T-helper 17 cell (primary cell): ENCODE measurements around the gene PUDP. TPM values are rescaled to one million over a fixed set of nuclear protein-coding genes. Genes with fewer than 3 reads are reported as not detected.
"Not testable (repeated sequence)": the region's sequence is repeated elsewhere in the genome, so short reads cannot be mapped to it uniquely, and the experiment has no call there.

Experiments
- ATAC-seq: fragments of 150-1000 bp; cut with Tn5 transposase; 2 replicates; pipeline ENCODE4 v1.10.0; 2021; ENCODE audit warnings: mild to moderate bottlenecking, moderate library complexity
- DNase-seq, 3 donors: peaks; one replicate each; pipeline versions ENCODE4 v3.0.0 to v3.0.0-alpha.2; 2020 to 2021
- H3K9me3 ChIP-seq: one replicate; pipeline ENCODE4 v1.7.0; 2013; ENCODE audit warnings: low read length, mild to moderate bottlenecking; ENCODE audit not compliant: control insufficient read depth, poor library complexity, severe bottlenecking
- H3K27ac Mint-ChIP-seq: one replicate; pipeline ENCODE4 v1.8.0; 2022; ENCODE audit warnings: mild to moderate bottlenecking, moderate library complexity, mixed read lengths
- H3K27me3 Mint-ChIP-seq: one replicate; pipeline ENCODE4 v1.8.0; 2022; ENCODE audit warnings: mixed read lengths
- H3K36me3 Mint-ChIP-seq: one replicate; pipeline ENCODE4 v1.8.0; 2022; ENCODE audit warnings: low read depth, mixed read lengths
- H3K4me1 Mint-ChIP-seq: one replicate; pipeline ENCODE4 v1.8.0; 2022; ENCODE audit warnings: mild to moderate bottlenecking, mixed read lengths
- H3K4me3 Mint-ChIP-seq: one replicate; pipeline ENCODE4 v1.8.0; 2022; ENCODE audit warnings: mild to moderate bottlenecking, moderate library complexity, mixed read lengths
- total RNA-seq, 4 donors: library from RNA in 2 of 4; stranded (reverse) in 2 of 4; gene quantifications; one replicate each; pipeline ENCODE4 v1.2.3 and lab custom pipeline; 2022 to 2026

The PUDP gene
- total RNA-seq = 1 to 10 TPM; 7.4 to 8.4 TPM
- 4.5 to 8.6 reads per million in 2 donors for total RNA-seq (lab: John Stamatoyannopoulos, UW)

GRCh38 chrX:7147978-7148854 is at the start of gene PUDP:
Gene PUDP (minus strand): TSS chrX:7148153. CDS start chrX:7148113, 40 bp downstream.
- Mint-ChIP-seq H3K27ac (peak within 1 kb of the TSS; percentile 89), H3K4me3 (peak within 1 kb of the TSS; percentile 85), H3K4me1 (peaks cover 5% of the 10 kb centered on the region), H3K27me3 (no peaks in the 10 kb centered on the region), H3K36me3 (no peaks in the 10 kb centered on the region)
- H3K9me3 ChIP-seq = no peaks in the 10 kb centered on the region
- ATAC-seq (peak; percentile 86), DNase-seq (peak; percentile 75 to 82 (median 81))

- no peak overlapping the region for H3K4me3 Mint-ChIP-seq
- H3K27me3 Mint-ChIP-seq = no peaks in the 10 kb centered on the region
- H3K4me1 Mint-ChIP-seq = no peaks in the 10 kb centered on the region
- ATAC-seq (no peak), DNase-seq (no peak)
- H3K36me3 Mint-ChIP-seq = no peaks in the 10 kb centered on the region
- H3K27ac Mint-ChIP-seq = no peak overlapping the region
- H3K9me3 ChIP-seq = no peaks in the 10 kb centered on the region
Measured at GRCh38 chrX:7194606-7195005, 46.7 kb upstream of the PUDP start.

- no peak for ATAC-seq
- Mint-ChIP-seq H3K4me1 (peaks cover 2% of the 10 kb centered on the region), H3K27ac (no peak overlapping the region), H3K27me3 (no peaks in the 10 kb centered on the region), H3K36me3 (no peaks in the 10 kb centered on the region), H3K4me3 (no peak overlapping the region)
- DNase-seq = no peak
- no peaks in the 10 kb centered on the region for H3K9me3 ChIP-seq
Measured at GRCh38 chrX:7192871-7193270, 44.9 kb upstream of the PUDP start.

- Mint-ChIP-seq H3K4me1 (peaks cover 2% of the 10 kb centered on the region), H3K4me3 (no peak overlapping the region), H3K27me3 (no peaks in the 10 kb centered on the region), H3K36me3 (no peaks in the 10 kb centered on the region), H3K27ac (no peak overlapping the region)
- no peak for ATAC-seq
- H3K9me3 ChIP-seq = no peaks in the 10 kb centered on the region
- DNase-seq = no peak
Measured at GRCh38 chrX:7191681-7192110, 43.7 kb upstream of the PUDP start.

- H3K4me1 Mint-ChIP-seq = peaks cover 2% of the 10 kb centered on the region
- no peak for ATAC-seq
- no peak overlapping the region for H3K27ac Mint-ChIP-seq
- H3K9me3 ChIP-seq = no peaks in the 10 kb centered on the region
- no peak for DNase-seq
- H3K36me3 Mint-ChIP-seq = no peaks in the 10 kb centered on the region
- H3K4me3 Mint-ChIP-seq = no peak overlapping the region
- no peaks in the 10 kb centered on the region for H3K27me3 Mint-ChIP-seq
Measured at GRCh38 chrX:7190157-7190556, 42.2 kb upstream of the PUDP start.

- Mint-ChIP-seq H3K4me1 (peaks cover 2% of the 10 kb centered on the region), H3K4me3 (no peak overlapping the region), H3K36me3 (no peaks in the 10 kb centered on the region), H3K27me3 (no peaks in the 10 kb centered on the region), H3K27ac (no peak overlapping the region)
- H3K9me3 ChIP-seq = no peaks in the 10 kb centered on the region
- DNase-seq = no peak
- ATAC-seq = no peak
Measured at GRCh38 chrX:7188672-7189071, 40.7 kb upstream of the PUDP start.

- Mint-ChIP-seq H3K4me1 (peaks cover 2% of the 10 kb centered on the region), H3K36me3 (no peaks in the 10 kb centered on the region), H3K27me3 (no peaks in the 10 kb centered on the region), H3K4me3 (no peak overlapping the region), H3K27ac (no peak overlapping the region)
- DNase-seq (no peak), ATAC-seq (no peak)
- no peaks in the 10 kb centered on the region for H3K9me3 ChIP-seq
Measured at GRCh38 chrX:7184816-7185215, 36.9 kb upstream of the PUDP start.

GRCh38 chrX:7179446-7179845 is 31.5 kb upstream of the PUDP start:
- Mint-ChIP-seq H3K4me1 (no peaks in the 10 kb centered on the region), H3K36me3 (no peaks in the 10 kb centered on the region), H3K27ac (no peak overlapping the region), H3K4me3 (no peak overlapping the region), H3K27me3 (no peaks in the 10 kb centered on the region)
- ATAC-seq = no peak
- no peak for DNase-seq
- H3K9me3 ChIP-seq = no peaks in the 10 kb centered on the region

GRCh38 chrX:7178859-7179258 is 30.9 kb upstream of the PUDP start:
- not testable (repeated sequence) for H3K9me3 ChIP-seq, ATAC-seq, DNase-seq, H3K4me3 Mint-ChIP-seq, H3K27me3 Mint-ChIP-seq, H3K36me3 Mint-ChIP-seq, H3K4me1 Mint-ChIP-seq, H3K27ac Mint-ChIP-seq

- no peak overlapping the region for H3K4me3 Mint-ChIP-seq
- no peaks in the 10 kb centered on the region for H3K36me3 Mint-ChIP-seq
- H3K27ac Mint-ChIP-seq = no peak overlapping the region
- no peaks in the 10 kb centered on the region for H3K9me3 ChIP-seq
- ATAC-seq = no peak
- H3K4me1 Mint-ChIP-seq = no peaks in the 10 kb centered on the region
- no peaks in the 10 kb centered on the region for H3K27me3 Mint-ChIP-seq
- DNase-seq = peak in 1 of 3 donors; percentile 5
Measured at GRCh38 chrX:7170898-7171297, 22.9 kb upstream of the PUDP start.

GRCh38 chrX:7169627-7170026 is 21.7 kb upstream of the PUDP start:
- H3K36me3 Mint-ChIP-seq = no peaks in the 10 kb centered on the region
- no peaks in the 10 kb centered on the region for H3K27me3 Mint-ChIP-seq
- H3K4me3 Mint-ChIP-seq = no peak overlapping the region
- no peaks in the 10 kb centered on the region for H3K4me1 Mint-ChIP-seq
- ATAC-seq (no peak), DNase-seq (no peak)
- H3K9me3 ChIP-seq = no peaks in the 10 kb centered on the region
- no peak overlapping the region for H3K27ac Mint-ChIP-seq

GRCh38 chrX:7168371-7168770 is 20.4 kb upstream of the PUDP start:
- no peaks in the 10 kb centered on the region for H3K27me3 Mint-ChIP-seq
- H3K9me3 ChIP-seq = no peaks in the 10 kb centered on the region
- no peaks in the 10 kb centered on the region for H3K4me1 Mint-ChIP-seq
- DNase-seq (no peak), ATAC-seq (no peak)
- no peak overlapping the region for H3K4me3 Mint-ChIP-seq
- no peak overlapping the region for H3K27ac Mint-ChIP-seq
- H3K36me3 Mint-ChIP-seq = no peaks in the 10 kb centered on the region

GRCh38 chrX:7164174-7164573 is 16.2 kb upstream of the PUDP start:
- Mint-ChIP-seq H3K4me1 (no peaks in the 10 kb centered on the region), H3K4me3 (no peak overlapping the region), H3K27ac (no peak overlapping the region), H3K36me3 (no peaks in the 10 kb centered on the region), H3K27me3 (no peaks in the 10 kb centered on the region)
- DNase-seq (no peak), ATAC-seq (no peak)
- H3K9me3 ChIP-seq = no peaks in the 10 kb centered on the region

- Mint-ChIP-seq H3K4me3 (no peak overlapping the region), H3K36me3 (no peaks in the 10 kb centered on the region), H3K27me3 (no peaks in the 10 kb centered on the region), H3K27ac (no peak overlapping the region), H3K4me1 (no peaks in the 10 kb centered on the region)
- DNase-seq = no peak
- no peak for ATAC-seq
- H3K9me3 ChIP-seq = no peaks in the 10 kb centered on the region
Measured at GRCh38 chrX:7163146-7163677, 15.3 kb upstream of the PUDP start.
